ENCODE results near the gene GALT. TPM values are rescaled to one million over a fixed set of nuclear protein-coding genes. Genes with fewer than 3 reads are reported as not detected.

The GALT gene
- total and polyA plus RNA-seq, 2 of the 13 experiments (the other 11 are each of a cell fraction or from before 2014, with no cell fraction given): 40.4 to 46.3 TPM

DNA sequence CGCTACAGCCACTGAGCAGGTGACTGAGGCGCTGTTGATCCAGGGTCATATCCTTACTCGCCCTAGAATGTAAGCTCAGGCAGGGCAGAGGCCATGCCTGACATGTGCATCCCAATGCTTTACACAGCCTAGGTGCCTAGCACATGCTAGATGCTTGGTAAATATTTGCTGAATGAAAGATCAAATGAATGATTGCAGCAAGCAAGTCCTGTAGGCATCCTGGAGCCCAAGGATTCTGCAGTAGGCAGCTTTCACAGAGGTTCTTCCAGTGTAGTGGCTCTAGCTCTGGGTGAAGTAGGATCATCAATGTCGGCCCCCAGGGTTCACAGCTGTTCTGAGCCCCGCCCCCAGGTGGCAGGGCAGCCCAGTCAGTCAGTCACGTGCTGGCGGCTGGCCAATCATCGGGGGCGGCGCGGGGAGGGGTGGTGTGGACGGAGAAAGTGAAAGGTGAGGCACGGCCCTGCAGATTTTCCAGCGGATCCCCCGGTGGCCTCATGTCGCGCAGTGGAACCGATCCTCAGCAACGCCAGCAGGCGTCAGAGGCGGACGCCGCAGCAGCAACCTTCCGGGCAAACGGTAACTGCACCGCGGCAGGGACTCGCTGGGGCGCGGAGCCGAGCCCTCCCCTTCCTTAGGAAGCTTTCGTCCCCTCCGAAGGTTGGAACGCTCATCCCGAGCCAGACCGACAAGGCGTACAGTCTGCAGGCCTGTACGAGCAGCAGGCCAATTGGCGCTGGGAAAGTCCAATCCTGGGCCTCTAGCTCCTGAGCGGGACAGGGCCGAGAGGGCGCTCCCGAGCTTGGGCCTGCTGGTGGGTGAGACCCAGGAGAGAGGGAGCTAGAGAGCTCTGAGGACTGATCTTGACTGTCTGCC is at the start of gene GALT (continued):
- no peak for TF ChIP-seq GTF3A (CRISPR knock-in tag; conservative IDR thresholded peaks at IDR 0.05)
- 0 out of 2 replicates have a peak, but pooled peaks have one; percentile 40 for TF ChIP-seq ZNF879 (CRISPR knock-in tag; IDR thresholded peaks at IDR 0.05)
- TF ChIP-seq ZNF567 (CRISPR knock-in tag; IDR thresholded peaks at IDR 0.05; ENCODE audit: borderline replicate concordance): peak; percentile 80; the same call in 1 of the 2 replicates
- peak; percentile 68; the same call in 1 of the 2 replicates for TF ChIP-seq ZNF598 (CRISPR knock-in tag; IDR thresholded peaks at IDR 0.05; ENCODE audit: borderline replicate concordance)
- no peak; a peak in 1 of 4 replicates for TF ChIP-seq NR2F1 (CRISPR knock-in tag; IDR thresholded peaks at IDR 0.05)
- 0 out of 2 replicates have a peak, but pooled peaks have one; percentile 61 for TF ChIP-seq ZNF329 (CRISPR knock-in tag; IDR thresholded peaks at IDR 0.05; ENCODE audit: low read depth)
- TF ChIP-seq ISX (CRISPR knock-in tag; conservative IDR thresholded peaks at IDR 0.05): no peak
- TF ChIP-seq RBM39 (IDR thresholded peaks at IDR 0.05; ENCODE audit: low read depth, low read length, poor library complexity, severe bottlenecking): no peak
- no peak for TF ChIP-seq HOXA9 (CRISPR knock-in tag; IDR thresholded peaks at IDR 0.05; ENCODE audit: borderline replicate concordance)
- peak; percentile 89 for TF ChIP-seq RAD51 (IDR thresholded peaks at IDR 0.05; ENCODE audit: borderline replicate concordance)
- TF ChIP-seq, protein P1, sequence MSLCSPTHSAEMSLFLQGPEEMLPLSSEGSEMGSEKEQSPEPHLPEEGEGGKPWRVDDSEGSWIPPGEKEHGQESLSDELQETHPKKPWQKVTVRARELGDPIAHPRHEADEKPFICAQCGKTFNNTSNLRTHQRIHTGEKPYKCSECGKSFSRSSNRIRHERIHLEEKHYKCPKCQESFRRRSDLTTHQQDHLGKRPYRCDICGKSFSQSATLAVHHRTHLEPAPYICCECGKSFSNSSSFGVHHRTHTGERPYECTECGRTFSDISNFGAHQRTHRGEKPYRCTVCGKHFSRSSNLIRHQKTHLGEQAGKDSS (CRISPR knock-in tag; IDR thresholded peaks at IDR 0.05; ENCODE audit: borderline replicate concordance, low read depth): peak; percentile 55; the same call in 1 of the 2 replicates
- TF ChIP-seq RCOR2 (CRISPR knock-in tag; IDR thresholded peaks at IDR 0.05): peak; percentile 12; the same call in 1 of the 2 replicates
- peak; percentile 66 for TF ChIP-seq THAP11 (CRISPR knock-in tag; IDR thresholded peaks at IDR 0.05)
- peak; percentile 59; the same call in 1 of the 2 replicates for TF ChIP-seq SP5 (CRISPR knock-in tag; IDR thresholded peaks at IDR 0.05; ENCODE audit: borderline replicate concordance, low read depth)
- peak; percentile 72 for TF ChIP-seq HNRNPLL (IDR thresholded peaks at IDR 0.05; ENCODE audit: low read depth, low read length, poor library complexity, severe bottlenecking)
- TF ChIP-seq, protein P2, sequence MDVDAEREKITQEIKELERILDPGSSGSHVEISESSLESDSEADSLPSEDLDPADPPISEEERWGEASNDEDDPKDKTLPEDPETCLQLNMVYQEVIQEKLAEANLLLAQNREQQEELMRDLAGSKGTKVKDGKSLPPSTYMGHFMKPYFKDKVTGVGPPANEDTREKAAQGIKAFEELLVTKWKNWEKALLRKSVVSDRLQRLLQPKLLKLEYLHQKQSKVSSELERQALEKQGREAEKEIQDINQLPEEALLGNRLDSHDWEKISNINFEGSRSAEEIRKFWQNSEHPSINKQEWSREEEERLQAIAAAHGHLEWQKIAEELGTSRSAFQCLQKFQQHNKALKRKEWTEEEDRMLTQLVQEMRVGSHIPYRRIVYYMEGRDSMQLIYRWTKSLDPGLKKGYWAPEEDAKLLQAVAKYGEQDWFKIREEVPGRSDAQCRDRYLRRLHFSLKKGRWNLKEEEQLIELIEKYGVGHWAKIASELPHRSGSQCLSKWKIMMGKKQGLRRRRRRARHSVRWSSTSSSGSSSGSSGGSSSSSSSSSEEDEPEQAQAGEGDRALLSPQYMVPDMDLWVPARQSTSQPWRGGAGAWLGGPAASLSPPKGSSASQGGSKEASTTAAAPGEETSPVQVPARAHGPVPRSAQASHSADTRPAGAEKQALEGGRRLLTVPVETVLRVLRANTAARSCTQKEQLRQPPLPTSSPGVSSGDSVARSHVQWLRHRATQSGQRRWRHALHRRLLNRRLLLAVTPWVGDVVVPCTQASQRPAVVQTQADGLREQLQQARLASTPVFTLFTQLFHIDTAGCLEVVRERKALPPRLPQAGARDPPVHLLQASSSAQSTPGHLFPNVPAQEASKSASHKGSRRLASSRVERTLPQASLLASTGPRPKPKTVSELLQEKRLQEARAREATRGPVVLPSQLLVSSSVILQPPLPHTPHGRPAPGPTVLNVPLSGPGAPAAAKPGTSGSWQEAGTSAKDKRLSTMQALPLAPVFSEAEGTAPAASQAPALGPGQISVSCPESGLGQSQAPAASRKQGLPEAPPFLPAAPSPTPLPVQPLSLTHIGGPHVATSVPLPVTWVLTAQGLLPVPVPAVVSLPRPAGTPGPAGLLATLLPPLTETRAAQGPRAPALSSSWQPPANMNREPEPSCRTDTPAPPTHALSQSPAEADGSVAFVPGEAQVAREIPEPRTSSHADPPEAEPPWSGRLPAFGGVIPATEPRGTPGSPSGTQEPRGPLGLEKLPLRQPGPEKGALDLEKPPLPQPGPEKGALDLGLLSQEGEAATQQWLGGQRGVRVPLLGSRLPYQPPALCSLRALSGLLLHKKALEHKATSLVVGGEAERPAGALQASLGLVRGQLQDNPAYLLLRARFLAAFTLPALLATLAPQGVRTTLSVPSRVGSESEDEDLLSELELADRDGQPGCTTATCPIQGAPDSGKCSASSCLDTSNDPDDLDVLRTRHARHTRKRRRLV (CRISPR knock-in tag; IDR thresholded peaks at IDR 0.05): peak; percentile 81; the same call in 1 of the 2 replicates
- TF ChIP-seq ATF7-NPFF (CRISPR knock-in tag; IDR thresholded peaks at IDR 0.05; ENCODE audit: low read depth): peak; percentile 73; the same call in 1 of the 2 replicates
- TF ChIP-seq SKI (IDR thresholded peaks at IDR 0.05; ENCODE audit: partially characterized antibody): peak; percentile 19
- TF ChIP-seq, protein P3, sequence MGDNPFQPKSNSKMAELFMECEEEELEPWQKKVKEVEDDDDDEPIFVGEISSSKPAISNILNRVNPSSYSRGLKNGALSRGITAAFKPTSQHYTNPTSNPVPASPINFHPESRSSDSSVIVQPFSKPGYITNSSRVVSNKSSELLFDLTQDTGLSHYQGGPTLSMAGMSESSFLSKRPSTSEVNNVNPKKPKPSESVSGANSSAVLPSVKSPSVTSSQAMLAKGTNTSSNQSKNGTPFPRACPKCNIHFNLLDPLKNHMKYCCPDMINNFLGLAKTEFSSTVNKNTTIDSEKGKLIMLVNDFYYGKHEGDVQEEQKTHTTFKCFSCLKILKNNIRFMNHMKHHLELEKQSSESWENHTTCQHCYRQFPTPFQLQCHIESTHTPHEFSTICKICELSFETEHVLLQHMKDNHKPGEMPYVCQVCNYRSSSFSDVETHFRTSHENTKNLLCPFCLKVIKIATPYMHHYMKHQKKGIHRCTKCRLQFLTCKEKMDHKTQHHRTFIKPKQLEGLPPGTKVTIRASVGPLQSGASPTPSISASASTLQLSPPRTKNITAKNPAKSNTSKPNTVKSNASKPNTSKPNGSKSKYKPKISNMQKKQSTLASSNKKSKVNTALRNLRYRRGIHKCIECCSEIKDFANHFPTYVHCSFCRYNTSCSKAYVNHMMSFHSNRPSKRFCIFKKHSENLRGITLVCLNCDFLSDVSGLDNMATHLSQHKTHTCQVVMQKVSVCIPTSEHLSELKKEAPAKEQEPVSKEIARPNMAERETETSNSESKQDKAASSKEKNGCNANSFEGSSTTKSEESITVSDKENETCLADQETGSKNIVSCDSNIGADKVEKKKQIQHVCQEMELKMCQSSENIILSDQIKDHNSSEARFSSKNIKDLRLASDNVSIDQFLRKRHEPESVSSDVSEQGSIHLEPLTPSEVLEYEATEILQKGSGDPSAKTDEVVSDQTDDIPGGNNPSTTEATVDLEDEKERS (CRISPR knock-in tag; IDR thresholded peaks at IDR 0.05): peak; percentile 77

Measured in HepG2 (cell line).